NB4 (cell line): ENCODE measurements around the gene PTS.

ENCODE experiments used
- MYC ChIP-seq: IDR thresholded peaks from 2 replicates; pipeline ENCODE4 v1.6.1; 2011; ENCODE audit warnings: low read depth, low read length
- POLR2A ChIP-seq: IDR thresholded peaks from 2 replicates; pipeline ENCODE4 v1.6.1; 2011; ENCODE audit warnings: mild to moderate bottlenecking; ENCODE audit not compliant: insufficient read length; ENCODE audit errors: extremely low read depth
- TF ChIP-seq, protein P1 (sequence below): IDR thresholded peaks from one replicate; pipeline ENCODE4 v1.5.1; 2012; ENCODE audit warnings: low read depth, low read length
- TF ChIP-seq, protein P2 (sequence below): IDR thresholded peaks from 2 replicates; pipeline ENCODE4 v1.6.1; 2011; ENCODE audit warnings: low read depth, low read length

DNA sequence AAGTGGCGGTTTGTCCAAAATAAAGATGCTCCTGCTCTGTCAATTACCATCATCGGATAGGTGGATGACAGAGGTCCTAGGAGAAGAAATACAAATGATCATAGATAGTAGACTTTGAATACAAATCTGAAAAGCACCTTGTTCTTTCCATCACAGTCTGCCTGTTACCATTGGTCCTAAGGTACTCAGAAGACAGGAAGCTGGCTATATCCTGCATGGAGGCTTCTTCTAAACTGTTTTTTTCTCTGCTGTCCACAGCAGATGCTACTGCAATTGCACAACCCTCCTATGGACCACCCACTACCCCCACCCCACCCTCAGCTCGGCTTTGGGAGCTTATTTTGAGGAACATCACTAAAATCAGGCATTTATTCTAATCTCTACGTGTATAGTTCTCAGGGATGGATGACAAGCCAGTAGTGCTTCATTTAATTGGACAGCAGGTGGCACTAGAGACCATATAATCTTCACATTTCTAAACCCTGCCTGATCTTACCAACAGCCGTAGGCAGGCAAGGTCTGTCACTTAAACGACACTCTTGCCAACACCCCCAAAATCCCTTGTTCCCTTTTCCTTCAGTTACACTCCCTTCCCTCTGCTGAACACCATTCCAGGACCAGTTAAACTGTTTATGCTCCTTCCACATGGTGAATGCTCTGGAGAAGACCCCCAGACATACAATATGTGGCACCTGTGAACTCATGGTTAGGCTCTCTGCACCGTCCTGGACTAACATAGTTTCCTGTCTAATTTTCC is 6.6 kb upstream of the PTS start:
- TF ChIP-seq, protein P1, sequence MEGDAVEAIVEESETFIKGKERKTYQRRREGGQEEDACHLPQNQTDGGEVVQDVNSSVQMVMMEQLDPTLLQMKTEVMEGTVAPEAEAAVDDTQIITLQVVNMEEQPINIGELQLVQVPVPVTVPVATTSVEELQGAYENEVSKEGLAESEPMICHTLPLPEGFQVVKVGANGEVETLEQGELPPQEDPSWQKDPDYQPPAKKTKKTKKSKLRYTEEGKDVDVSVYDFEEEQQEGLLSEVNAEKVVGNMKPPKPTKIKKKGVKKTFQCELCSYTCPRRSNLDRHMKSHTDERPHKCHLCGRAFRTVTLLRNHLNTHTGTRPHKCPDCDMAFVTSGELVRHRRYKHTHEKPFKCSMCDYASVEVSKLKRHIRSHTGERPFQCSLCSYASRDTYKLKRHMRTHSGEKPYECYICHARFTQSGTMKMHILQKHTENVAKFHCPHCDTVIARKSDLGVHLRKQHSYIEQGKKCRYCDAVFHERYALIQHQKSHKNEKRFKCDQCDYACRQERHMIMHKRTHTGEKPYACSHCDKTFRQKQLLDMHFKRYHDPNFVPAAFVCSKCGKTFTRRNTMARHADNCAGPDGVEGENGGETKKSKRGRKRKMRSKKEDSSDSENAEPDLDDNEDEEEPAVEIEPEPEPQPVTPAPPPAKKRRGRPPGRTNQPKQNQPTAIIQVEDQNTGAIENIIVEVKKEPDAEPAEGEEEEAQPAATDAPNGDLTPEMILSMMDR, result peak; percentile 72
- no peak for TF ChIP-seq POLR2A
- TF ChIP-seq, protein P2, sequence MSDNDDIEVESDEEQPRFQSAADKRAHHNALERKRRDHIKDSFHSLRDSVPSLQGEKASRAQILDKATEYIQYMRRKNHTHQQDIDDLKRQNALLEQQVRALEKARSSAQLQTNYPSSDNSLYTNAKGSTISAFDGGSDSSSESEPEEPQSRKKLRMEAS, result peak; percentile 28; the same call in 1 of the 2 replicates
- peak; percentile 41 for TF ChIP-seq MYC
